Hematopoietic multipotent progenitor cell treated with erythropoietin and hydrocortisone succinate and interleukin-3 and kit ligand, for 8 days (in vitro differentiated cells): ENCODE data around the gene CLK2.
"Not testable (repeated sequence)": the region's sequence is repeated elsewhere in the genome, so short reads cannot be mapped to it uniquely, and the experiment has no call there.

ENCODE experiments used
- DNase-seq: peaks from one replicate; pipeline ENCODE4 v3.0.0-alpha.2; 2015

Gene CLK2

DNA sequence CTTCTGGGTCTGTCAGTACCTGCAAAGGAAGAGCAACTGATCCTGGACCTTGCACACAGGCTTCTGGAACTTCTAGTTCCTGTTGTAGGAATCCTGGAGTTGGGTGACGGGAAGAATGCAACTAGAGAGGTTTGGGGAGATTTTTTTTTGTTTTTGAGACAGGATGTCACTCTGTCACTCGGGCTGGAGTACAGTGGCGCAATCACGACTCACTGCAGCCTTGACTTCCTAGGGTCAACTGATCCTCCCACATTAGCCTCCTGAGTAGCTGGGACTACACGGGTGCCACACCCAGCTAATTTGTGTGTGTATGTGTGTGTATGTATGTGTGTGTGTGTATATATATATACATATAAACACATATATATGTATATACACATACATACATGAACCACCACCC is 36.9 kb downstream of the CLK2 start:
- DNase-seq = no peak

DNA sequence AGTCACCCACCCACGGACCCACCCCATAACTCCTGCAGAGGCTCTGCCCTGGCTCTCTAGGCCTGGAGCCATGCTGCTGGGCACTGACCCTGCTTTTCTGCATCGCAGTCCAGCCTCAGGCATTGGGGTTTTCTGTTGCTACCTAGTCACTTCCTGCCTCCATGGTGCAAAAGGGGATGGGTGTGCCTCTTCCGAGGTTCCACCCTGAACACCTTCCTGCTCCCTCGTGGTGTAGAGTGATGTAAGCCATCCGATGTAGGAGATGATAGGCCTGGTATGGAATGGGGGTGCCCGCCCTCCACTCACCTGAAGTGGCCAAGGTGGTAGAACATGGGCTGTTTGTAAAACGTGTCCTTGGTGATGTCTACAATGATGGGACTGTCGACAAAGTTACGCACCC is 37.9 kb downstream of the CLK2 start:
- DNase-seq = not testable (repeated sequence)

DNA sequence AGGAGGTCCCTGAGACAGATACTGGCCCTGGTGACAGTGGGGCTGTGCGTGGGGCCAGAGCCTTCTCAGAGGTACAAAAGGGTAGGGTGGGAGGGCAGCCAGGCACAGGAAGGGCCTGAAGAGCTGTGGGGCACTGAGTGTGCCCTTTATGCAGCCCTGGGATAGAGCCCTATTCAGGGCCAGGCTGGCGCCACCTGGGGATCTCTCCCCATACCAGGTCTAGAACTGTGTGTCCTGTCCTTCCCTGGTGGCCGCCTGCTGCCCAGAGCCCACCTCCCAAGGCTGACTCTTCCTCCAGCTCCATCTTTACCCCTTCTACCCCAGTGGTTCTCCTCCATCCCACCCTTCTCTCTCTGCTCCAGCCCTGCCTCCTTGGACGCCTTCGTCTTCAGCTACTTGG is 39.8 kb downstream of the CLK2 start:
- DNase-seq = not testable (repeated sequence)

DNA sequence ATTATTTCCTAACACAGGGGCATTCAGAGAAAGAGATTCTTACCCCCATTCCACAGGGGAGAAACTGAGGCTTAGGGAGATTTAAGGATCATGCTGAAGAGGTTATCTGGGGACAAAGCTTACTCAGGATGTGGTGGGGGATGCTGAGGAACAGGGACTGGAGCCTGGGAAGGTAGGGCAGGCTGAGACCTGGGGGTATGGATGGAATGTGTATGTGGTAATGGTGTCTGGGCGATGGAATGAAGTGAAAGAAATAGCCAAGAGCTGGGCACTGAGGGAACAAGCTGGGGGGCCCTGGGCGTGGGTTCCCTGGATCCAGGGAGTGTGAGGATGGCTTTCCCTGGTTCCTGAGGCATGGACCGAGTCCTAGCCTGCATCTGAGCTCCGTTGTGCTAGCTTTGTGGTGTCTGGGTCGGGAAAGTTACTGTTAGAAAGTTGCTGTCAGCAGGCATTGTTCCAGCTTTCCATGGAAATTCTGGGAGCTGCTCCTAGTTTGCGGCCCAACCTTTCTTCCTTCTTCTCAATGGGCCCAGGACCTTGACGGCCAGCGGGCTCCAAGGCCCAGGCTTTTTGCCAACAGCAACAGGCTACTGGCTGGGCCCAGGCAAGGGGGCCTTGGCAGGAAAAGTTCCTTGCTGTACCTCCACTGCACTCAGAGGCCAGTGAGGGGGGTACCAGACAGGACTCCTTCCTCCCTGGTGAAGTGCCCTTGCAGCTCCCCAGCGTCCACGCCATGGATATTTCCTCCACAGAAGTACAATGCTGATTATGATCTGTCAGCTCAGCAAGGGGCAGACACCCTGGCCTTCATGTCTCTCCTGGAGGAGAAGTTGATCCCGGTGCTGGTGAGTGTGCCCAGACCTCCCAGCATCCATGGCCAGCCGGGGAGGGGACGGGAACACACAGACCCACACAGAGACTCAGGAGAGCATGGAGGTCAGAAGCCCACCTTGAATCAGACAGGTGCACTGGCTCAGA is 41.0 kb downstream of the CLK2 start:
- DNase-seq = not testable (repeated sequence)

DNA sequence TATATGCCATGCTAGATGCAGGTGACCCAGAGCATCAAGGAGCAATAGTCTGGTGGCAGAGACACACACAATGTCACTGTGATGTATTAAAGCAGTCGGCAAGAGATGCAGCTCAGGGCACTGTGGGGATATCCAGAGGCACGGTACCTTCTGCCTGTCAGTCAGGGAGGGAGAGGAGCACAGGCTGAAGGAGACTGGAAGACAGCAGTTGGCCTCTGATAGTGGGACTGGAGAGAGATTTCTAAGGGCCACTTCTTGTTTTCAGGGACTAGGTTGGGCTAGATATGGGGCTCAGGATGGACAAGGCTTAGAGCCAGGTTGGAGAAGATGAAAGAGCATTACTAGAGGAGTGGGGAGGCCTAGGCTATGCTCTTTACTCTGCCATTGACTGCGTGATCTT is 42.0 kb downstream of the CLK2 start:
- DNase-seq = not testable (repeated sequence)

DNA sequence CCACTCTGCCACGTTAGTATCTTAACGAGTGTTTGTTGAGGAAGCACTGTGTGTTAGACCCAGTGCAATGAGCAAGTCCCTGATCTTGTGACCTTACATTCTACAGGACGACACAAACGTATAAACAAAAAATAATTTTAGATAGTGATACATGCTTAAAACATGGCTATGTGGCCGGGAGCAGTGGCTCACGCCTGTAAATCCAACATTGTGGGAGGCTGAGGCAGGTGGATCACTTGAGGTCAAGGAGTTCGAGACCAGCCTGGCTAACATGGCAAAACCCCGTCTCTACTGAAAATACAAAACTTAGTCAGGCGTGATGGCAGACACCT is 45.2 kb downstream of the CLK2 start:
- DNase-seq = no peak

DNA sequence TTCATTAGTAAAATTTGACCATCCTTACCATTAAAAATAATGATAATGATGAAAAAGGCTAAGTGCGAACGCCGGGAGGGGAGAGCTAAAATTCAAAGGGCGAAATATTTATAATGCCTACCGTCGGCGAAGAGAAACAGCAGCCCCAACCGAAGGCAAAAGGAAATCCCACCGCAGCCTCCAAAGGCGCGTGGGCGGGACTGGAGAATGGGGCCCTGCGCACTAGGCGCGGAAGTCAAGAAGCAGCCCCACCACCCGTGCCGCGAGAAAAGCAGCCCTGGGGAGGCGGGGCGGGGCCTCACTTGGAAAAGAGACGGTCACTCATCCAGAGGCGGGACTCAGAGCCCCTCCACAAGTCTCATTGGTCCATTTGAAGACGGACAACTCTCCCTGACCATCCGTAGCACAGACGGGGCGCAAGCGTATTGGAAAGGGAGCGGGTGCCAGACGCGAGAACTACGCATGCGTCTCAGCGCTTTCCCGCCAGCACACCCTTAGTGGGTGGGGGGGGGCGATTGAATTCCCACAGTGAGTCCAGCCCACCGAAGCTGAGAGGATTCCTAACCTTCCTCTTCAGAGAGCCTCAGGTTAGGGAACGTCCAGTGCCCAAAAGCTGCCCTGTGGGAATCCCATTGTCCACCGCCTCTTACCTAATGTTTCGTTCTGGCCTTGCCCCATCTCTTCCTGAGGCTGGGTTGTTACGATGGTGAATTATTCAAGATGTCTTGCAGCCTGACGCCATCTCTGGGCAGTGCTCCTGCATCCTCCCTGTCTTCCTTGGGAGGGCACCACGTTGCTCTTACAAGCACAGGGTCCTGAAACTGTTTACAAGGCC is 45.8 kb downstream of the CLK2 start:
- DNase-seq = peak; percentile 100

DNA sequence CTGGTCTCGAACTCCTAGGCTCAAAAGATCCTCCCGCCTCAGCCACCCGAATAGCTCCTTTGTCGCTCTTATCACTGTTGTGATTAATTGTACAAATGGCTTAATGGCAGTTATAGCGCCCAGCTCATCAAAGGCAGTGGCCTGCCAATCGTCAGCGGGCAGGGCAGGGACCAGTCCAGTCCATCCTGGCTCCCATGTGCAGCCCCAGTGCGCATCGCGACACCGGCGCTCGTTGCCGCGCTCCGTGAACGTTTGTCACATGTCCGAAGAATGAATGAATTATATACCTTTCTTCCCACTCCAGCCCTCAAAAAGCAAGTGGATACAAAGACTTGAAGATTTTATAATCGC is 46.4 kb downstream of the CLK2 start:
- DNase-seq = peak; percentile 82

DNA sequence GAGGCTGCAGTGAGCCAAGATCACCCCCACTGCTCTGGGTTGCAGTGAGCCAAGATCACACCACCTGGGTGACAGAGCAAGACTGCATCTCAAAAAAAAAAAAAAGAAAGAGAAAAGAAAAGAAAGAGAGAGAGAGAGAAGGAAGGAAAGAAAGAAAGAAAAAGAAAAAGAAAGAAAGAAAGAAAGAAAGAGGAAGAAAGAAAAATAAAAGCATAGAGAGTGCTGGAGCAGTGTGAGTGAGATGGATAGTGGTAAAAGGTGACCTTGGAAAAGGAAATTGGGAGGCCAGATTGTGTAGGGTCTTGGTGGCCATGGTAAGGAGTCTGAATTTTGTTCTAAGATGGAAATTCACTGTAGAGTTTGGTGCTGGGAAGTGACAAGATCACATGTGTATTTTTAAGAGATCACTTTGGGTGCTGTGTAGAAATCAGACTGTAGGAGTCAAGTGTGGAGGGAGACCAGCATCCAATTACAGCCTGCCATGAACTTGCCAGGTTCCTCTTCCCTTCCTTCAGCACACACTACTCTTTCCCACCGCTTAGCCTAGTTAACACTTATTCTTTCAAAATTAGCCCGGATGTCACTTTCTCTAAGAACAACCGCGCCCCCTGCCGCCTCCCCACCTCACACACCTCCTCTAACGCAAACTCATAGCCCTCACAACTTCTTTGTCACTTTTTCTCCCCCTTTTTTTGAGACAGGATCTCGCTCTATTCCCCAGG is 47.0 kb downstream of the CLK2 start:
- peak; percentile 89 for DNase-seq

DNA sequence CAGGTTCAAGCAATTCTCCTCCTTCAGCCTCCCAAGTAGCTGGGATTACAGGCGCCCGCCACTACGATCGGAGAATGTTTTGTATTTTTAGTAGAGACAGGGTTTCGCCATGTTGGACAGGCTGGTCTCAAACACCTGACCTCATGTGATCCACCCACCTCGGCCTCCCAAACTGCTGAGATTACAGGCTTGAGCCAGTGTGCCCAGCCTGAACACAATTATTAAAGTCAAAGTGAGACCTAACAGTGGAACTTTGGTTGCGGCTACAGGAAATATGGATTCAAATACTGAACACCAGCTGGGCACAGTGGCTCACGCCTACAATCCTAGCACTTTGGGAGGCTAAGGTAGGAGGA is 47.9 kb downstream of the CLK2 start:
- not testable (repeated sequence) for DNase-seq

DNA sequence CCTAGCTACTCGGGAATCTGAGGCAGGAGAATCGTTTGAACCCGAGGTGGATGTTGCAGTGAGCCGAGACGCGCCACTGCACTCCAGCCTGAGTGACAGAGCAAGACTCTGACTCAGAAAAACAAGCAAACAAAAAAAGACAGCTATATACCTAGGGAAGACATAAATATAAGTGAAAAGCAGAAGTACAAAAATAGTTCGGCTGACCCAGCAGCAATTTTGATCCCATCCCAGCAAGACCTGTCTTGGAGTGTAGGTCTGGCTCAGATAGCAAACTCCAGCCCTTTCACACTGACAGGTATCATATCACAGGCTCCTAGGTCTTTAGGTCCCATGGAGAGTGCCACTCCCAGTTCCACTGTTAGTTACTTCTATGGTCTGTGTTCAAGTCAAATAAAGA is 50.3 kb downstream of the CLK2 start:
- DNase-seq = no peak

DNA sequence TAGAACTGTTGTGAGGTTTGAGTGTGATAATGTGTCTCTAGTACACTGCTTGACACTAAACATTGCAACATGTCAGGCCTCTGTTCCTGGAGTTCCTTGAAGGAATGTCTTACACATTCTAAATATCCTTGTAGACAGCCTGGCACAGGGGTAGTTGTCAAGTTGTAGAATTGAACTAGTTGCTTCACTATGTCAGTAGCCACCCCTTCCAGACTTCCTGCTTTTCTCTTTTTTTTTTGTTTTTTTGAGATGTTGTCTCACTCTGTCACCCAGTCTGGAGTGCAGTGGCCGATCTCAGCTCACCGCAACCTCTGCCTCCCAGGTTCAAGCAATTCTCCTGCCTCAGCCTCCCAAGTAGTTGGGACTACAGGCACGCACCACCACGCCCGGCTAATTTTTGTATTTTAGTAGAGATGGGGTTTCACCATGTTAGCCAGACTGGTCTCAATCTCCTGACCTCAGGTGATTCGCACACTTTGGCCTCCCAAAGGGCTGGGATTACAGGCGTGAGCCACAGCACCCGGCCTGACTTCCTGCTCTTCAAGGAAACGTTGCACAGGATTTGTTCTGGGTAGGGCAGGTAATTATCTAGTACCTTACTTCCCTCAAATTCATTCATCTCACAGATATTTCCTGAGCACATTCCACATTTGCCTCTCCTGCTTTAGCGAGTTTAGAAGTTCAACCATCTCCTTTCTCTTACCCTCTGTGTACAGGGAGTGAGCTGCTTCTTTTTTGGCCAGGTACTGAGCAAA is 52.9 kb downstream of the CLK2 start:
- not testable (repeated sequence) for DNase-seq

DNA sequence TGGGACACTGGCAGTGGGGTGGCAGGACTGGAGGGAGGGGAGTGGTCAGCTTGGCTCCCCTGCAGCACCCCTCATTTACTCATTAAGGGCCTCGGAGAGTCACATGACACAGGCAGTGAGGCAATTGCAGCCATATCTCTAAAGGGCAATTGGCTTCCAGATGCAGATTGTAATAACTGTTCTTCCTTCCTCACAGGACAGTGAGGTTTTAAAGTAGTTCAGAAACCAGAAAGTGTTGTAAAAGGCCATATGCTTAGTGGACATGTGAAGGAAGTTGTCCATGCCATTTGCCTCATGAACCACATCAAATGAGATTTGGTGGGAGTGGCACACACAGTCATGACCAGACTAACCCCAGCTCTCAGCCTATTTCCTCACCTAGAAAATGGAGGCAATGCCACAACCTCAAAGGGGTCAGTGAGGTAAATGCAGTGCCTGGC is 53.7 kb downstream of the CLK2 start:
- DNase-seq = peak; percentile 52

DNA sequence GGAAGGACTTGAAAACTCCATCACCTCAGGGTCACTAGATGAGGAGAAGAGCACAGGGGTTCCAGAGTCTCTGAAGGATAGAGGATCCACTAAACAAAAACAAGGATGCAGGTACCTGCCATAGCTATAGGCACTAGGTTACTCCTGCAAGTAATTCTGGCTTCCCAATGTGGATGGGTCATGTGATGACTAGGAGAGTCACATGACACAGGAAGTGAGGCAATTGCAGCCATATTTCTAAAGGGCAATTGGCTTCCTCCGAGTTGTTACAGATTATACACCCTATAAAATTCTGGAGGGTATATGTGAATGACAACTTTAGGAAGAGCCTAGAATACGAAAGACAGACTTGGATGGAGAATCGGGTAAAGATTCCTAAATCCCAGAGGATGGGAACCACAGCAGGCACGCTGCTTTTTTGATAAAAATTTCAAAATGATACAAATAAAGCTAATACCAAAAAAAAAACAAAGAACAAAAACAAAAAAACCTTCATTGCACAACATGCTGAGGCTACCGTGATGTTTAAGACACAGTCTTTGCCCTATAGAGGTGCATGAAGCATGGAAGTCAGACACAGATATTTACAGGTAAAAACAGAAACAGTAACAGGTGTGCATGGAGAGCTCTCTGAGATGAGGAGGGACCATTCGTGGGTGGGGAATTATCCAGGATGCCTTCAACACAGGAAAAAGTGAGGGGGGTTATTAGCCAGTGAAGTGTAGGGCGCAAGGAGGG is 54.3 kb downstream of the CLK2 start:
- DNase-seq = peak; percentile 75

DNA sequence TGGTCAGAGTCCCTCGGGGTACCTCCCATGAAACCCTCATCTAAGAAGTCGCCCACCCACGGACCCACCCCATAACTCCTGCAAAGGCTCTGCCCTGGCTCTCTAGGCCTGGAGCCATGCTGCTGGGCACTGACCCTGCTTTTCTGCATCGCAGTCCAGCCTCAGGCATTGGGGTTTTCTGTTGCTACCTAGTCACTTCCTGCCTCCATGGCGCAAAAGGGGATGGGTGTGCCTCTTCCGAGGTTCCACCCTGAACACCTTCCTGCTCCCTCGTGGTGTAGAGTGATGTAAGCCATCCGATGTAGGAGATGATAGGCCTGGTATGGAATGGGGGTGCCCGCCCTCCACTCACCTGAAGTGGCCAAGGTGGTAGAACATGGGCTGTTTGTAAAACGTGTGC is 58.6 kb downstream of the CLK2 start:
- DNase-seq = not testable (repeated sequence)
